ENCODE measurements around the gene SCAMP2.

Gene SCAMP2

DNA sequence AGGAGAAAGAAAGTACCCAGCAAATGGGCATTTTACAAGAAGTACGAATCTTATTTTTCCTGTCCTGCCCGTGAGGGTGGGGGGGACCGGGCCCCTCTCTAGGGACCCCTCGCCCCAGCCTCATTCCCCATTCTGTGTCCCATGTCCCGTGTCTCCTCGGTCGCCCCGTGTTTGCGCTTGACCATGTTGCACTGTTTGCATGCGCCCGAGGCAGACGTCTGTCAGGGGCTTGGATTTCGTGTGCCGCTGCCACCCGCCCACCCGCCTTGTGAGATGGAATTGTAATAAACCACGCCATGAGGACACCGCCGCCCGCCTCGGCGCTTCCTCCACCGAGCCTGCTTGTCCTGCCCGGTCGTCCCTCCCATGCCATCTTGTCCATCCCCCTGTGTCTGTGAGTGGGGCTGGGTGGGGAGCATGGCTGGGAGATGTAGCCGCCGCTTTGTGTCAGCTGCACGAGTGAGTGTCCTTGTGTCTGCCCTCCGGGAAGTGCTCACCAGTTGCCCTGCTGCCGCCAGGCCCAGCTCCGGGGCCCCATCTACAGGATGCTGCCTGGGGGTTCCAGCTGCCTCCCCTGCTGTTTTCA, 70.2 kb downstream of the SCAMP2 start:
- FAIRE-seq (no peak), DNase-seq (ENCODE audit: insufficient read length, low spot score) (no peak)
- no peak for TF ChIP-seq POLR2A (IDR thresholded peaks at IDR 0.05; ENCODE audit: low read depth, low read length)

DNA sequence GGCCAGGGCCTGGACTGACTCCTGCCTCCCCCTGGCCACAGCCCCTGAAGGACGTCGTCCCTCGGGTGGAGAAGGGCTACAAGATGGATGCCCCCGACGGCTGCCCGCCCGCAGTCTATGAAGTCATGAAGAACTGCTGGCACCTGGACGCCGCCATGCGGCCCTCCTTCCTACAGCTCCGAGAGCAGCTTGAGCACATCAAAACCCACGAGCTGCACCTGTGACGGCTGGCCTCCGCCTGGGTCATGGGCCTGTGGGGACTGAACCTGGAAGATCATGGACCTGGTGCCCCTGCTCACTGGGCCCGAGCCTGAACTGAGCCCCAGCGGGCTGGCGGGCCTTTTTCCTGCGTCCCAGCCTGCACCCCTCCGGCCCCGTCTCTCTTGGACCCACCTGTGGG, 70.9 kb downstream of the SCAMP2 start:
- FAIRE-seq: no peak
- no peak for TF ChIP-seq POLR2A (IDR thresholded peaks at IDR 0.05; ENCODE audit: low read depth, low read length)
- DNase-seq (ENCODE audit: insufficient read length, low spot score): no peak

DNA sequence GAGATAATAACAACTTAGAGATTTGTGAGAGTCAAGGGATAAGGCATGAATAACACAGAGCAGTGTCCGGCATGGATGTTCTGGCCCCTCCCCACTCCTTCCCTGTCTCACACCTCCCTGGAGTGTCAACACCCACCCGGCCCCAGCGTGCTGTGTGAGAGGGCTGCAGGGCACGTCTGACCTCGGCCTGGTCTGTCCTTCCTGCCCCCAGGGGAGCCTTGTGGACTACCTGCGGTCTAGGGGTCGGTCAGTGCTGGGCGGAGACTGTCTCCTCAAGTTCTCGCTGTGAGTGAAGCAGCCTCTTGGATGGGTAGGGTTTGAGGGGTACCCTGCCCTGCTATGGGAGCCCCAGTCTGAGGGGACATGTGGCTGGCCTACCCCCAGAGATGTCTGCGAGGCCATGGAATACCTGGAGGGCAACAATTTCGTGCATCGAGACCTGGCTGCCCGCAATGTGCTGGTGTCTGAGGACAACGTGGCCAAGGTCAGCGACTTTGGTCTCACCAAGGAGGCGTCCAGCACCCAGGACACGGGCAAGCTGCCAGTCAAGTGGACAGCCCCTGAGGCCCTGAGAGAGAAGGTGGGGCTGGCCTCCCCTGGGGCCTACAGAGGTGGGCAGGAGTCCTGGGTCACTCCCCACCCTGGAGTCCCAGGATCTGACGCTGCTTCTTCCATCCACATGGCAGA, 71.7 kb downstream of the SCAMP2 start:
- no peak for FAIRE-seq
- TF ChIP-seq POLR2A (IDR thresholded peaks at IDR 0.05; ENCODE audit: low read depth, low read length): no peak
- no peak for DNase-seq (ENCODE audit: insufficient read length, low spot score)

DNA sequence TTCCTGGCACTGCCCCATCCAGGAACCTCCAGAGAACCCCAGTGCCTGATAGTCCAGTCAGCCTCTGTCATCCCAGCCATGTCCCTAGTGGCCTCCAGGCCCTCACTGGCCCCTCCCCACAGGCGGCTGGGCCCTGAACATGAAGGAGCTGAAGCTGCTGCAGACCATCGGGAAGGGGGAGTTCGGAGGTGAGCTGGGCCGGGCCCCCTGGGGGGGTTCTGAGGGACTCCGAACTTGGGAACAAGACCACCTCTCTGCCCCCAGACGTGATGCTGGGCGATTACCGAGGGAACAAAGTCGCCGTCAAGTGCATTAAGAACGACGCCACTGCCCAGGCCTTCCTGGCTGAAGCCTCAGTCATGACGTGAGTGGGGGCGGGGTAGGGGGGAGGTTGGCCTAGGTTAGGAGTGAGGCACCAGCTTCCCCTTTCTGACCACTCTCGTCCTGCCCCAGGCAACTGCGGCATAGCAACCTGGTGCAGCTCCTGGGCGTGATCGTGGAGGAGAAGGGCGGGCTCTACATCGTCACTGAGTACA, 72.5 kb downstream of the SCAMP2 start:
- no peak for TF ChIP-seq POLR2A (IDR thresholded peaks at IDR 0.05; ENCODE audit: low read depth, low read length)
- DNase-seq (ENCODE audit: insufficient read length, low spot score) (no peak), FAIRE-seq (no peak)

DNA sequence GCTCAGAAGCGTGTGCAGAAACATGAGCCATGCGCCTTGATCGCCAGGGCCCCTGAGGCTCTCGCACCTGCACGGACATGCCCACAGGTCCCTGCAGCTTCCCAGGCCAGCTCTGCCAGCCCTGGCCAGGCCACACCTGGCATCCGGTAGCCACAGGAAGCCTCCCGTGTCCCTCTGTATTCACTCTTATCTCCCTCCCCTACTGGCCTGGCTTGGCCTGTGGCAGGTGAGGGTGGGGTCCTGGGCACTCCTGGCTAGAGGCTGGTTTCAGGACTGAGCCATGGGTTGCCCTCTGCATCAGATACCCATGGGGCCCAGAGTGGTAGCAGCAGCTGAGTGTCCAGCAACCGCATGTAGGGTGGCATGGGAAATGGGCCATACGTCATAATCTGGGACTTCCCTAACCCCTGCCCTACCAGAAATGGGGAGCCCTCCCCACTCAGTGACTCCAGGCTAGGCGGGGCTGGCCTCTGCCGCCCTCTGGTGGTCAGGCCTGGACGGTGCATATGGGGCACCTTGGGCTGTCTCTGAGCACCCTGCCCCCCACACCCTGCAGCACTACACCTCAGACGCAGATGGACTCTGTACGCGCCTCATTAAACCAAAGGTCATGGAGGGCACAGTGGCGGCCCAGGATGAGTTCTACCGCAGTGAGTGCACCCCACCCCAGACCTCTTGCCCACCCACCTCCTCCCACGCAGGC, 73.2 kb downstream of the SCAMP2 start:
- TF ChIP-seq POLR2A (IDR thresholded peaks at IDR 0.05; ENCODE audit: low read depth, low read length): no peak
- DNase-seq (ENCODE audit: insufficient read length, low spot score) (peak; percentile 78), FAIRE-seq (no peak)

DNA sequence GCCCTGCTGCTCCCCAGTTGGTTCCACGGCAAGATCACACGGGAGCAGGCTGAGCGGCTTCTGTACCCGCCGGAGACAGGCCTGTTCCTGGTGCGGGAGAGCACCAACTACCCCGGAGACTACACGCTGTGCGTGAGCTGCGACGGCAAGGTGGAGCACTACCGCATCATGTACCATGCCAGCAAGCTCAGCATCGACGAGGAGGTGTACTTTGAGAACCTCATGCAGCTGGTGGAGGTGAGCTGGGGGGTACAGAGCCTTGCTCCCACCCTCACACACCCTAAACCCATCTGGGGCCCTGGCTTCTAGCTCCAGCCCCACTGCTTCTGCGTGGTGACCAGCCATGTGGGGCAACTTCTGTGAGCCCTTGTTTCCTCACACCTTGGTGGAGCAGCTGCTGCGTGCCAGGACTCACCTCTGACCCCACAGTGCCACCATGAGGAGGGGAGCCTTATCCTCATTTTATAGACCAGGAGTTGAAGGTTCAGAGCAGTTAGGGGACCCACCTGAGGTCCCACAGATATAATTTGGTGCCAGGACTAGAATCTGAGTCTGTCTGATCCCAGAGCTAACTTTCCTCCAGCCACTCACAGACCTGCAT, 73.8 kb downstream of the SCAMP2 start:
- FAIRE-seq: no peak
- TF ChIP-seq POLR2A (IDR thresholded peaks at IDR 0.05; ENCODE audit: low read depth, low read length): no peak
- no peak for DNase-seq (ENCODE audit: insufficient read length, low spot score)

DNA sequence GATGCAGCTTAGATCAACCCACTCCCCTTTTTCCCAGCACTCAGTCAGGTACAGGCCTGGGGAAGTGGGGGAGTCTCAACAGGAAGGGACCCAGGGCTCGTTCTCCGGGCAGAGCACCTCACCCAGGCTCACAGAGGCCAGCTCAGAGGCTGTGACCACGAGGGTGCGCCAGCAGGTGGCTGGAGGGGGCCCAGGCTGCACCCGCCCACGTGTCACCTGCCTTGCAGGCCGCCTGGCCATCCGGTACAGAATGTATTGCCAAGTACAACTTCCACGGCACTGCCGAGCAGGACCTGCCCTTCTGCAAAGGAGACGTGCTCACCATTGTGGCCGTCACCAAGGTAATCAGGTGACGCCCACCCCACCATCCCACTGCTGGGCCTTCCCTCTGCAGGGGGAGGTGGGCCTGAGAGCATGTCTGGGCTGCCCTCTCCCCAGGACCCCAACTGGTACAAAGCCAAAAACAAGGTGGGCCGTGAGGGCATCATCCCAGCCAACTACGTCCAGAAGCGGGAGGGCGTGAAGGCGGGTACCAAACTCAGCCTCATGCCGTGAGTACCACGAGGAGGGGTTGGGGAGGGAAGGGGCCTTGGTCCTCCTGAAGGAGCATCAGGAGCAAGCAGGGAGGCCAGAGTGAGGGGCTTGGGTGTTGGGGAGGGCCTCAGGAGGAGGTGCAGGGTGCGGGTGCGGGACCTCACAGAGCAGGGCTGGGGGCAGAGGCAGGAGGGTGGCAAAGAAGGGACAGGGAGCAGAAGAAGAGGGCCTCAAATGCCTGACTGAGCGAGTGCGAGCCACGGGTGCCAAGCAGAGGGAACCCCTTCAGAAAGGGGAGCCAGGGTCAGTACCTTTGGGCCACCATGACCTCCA, 74.5 kb downstream of the SCAMP2 start:
- no peak for FAIRE-seq
- no peak for DNase-seq (ENCODE audit: insufficient read length, low spot score)
- TF ChIP-seq POLR2A (IDR thresholded peaks at IDR 0.05; ENCODE audit: low read depth, low read length): no peak

DNA sequence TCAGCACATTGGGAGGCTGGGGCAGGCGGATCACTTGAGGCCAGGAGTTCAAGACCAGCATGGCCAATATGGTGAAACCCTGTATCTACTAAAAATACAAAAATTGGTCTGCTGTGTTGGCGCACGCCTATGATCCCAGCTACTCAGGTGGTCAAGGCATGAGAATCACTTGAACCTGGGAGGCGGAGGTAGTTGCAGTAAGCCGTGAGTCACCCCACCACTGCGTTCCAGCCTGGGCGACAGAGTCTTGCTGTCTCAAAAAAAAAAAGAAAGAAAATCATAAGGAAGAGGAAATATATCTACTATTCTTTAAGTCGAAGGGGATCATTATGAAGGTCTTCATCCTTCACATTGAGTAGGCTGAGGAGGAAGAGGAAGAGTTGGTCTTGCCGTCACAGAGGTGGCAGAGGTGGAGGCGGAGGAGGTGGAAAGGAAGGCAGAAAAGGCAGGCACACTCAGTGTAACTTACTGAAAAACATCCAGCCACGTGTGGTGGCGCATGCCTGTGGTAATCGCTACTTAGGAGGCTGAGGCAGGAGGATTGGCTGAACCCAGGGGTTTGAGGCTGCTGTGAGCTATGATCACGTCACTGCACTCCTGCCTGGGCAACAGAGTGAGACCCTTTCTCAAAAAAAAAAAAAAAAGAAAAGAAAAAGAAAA, 77.1 kb downstream of the SCAMP2 start:
- no peak for DNase-seq (ENCODE audit: insufficient read length, low spot score)
- FAIRE-seq: no peak
- TF ChIP-seq POLR2A (IDR thresholded peaks at IDR 0.05; ENCODE audit: low read depth, low read length): no peak

DNA sequence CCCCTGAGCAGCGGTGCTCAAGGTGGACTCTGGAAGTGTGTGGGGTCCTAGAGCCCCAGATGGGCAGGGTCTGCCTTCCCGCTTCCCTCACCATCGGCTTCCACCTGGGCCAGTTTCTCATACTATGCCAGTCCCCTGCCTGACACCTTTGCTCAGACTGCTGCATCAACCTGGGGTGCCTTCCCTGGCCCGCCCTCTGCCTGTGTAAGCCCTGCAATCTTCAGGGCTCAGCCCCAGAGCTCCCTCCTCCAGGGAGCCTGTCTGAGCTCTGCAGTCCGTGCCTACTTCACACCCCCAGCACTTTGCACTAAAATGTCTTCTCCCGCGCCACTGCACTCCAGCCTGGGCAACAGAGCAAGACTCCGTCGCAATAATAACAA, 78.2 kb downstream of the SCAMP2 start:
- no peak for TF ChIP-seq POLR2A (IDR thresholded peaks at IDR 0.05; ENCODE audit: low read depth, low read length)

DNA sequence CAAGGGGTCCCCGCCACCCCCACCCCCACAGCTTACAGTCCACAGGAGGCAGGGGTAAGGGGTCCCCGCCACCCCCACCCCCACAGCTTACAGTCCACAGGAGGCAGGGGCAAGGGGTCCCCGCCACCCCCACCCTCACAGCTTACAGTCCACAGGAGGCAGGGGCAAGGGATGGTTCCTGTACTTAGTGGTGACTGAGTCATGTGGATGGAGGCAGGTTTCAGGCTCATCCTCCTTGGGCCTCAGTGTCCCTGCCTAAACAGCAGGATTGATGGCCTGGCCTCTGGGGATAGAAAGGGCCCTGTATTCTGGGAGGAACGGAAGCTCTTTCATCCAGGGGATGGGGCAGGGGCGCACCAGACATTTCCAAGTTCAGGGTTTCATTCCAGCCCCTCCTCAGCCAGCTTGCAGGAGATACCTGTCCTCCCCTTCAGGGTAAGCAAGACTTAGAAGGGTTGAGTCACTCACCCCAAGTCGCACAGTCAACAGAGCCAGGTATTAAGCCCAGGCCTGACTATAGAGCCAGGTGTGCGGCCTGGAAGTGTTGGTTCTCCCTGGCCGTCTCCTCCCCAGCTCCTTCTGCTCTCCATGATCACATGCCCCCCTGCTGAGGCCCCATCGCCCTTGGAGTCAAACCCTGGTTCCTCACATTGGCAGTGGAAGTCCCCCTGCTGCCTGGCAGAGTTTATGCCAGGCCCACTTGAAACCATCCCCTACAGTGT, 78.8 kb downstream of the SCAMP2 start:
- DNase-seq (ENCODE audit: insufficient read length, low spot score) (no peak), FAIRE-seq (no peak)
- TF ChIP-seq POLR2A (IDR thresholded peaks at IDR 0.05; ENCODE audit: low read depth, low read length): no peak

More for the DNA sequence above, 78.2 kb downstream of the SCAMP2 start:
- no peak for FAIRE-seq
- DNase-seq (ENCODE audit: insufficient read length, low spot score): no peak

Data from H54 (cell line).